OCI-LY3 (cell line): Measurements from ENCODE around the gene CLEC3B.

Experiments used
- CTCF ChIP-seq: fragments of 200-600, 300-600 bp; sonication (generic); IDR thresholded peaks from 2 replicates; pipeline ENCODE4 v1.5.1; 2014; ENCODE audit warnings: antibody characterized with exemption, low read length, low read depth
- EZH2phosphoT487 ChIP-seq: fragments of 200-600 bp; shearing (Covaris generic); IDR thresholded peaks from 2 replicates; pipeline ENCODE4 v1.6.1; 2018; ENCODE audit warnings: antibody characterized with exemption, mixed run types, low read depth

- TF ChIP-seq CTCF (no peak), EZH2phosphoT487 (no peak)
Measured at GRCh38 chr3:45071075-45071474, 45.0 kb downstream of the CLEC3B start.
